Measurements from ENCODE around the gene SLIT1. TPM values are rescaled to one million over a fixed set of nuclear protein-coding genes. Genes with fewer than 3 reads are reported as not detected.

The SLIT1 gene
- total RNA-seq, 4 donors from 2014 or later = 0.10 to 0.13 TPM; not detected in 2

DNA sequence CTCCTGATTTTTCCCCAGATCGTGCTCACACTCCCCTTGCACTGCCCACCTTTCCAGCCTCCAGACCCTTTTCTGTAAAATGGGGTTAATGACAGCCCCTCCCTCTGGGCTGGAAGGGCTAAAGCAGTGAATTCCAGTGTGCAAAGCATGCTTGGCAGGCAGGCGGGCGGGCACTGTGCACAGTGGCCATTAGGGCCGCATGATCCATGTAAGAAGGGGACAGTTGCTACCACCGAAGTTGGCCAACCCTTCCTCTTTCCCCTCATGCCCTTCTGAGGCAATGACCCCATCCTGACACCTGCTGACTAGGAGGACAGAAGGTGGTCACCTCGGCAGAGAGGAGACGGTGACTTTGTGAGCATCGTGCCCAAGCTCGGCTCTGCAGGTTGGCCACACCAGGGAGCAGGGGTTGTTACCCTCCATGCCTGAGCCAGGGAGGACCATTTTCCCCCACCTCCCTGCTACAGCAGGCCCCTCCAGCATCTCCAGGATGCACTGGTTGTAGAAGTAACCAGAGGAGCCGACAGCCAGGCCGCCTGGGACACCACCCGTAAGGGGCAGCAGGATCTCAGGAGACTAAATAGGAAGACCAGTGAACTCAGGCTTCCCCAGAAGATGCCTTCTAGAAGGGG, 166.4 kb downstream of the SLIT1 start:
- in situ Hi-C loops (cut with MboI; ENCODE audit: low sequenced_read_pairs in 4 of 4) = no loop called here
- no peak for ATAC-seq
- Histone ChIP-seq H3K27ac (peak overlapping the region in 2 of 4 donors; percentile 92 to 96), H3K4me1 (peaks cover 38 to 40% of the 10 kb centered on the region in 2 donors), H3K4me3 (no peak overlapping the region), H3K9me3 (no peaks in the 10 kb centered on the region), H3K27me3 (no peaks in the 10 kb centered on the region), H3K36me3 (no peaks in the 10 kb centered on the region)
- TF ChIP-seq, protein P1, sequence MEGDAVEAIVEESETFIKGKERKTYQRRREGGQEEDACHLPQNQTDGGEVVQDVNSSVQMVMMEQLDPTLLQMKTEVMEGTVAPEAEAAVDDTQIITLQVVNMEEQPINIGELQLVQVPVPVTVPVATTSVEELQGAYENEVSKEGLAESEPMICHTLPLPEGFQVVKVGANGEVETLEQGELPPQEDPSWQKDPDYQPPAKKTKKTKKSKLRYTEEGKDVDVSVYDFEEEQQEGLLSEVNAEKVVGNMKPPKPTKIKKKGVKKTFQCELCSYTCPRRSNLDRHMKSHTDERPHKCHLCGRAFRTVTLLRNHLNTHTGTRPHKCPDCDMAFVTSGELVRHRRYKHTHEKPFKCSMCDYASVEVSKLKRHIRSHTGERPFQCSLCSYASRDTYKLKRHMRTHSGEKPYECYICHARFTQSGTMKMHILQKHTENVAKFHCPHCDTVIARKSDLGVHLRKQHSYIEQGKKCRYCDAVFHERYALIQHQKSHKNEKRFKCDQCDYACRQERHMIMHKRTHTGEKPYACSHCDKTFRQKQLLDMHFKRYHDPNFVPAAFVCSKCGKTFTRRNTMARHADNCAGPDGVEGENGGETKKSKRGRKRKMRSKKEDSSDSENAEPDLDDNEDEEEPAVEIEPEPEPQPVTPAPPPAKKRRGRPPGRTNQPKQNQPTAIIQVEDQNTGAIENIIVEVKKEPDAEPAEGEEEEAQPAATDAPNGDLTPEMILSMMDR (IDR thresholded peaks at IDR 0.05 in 4 of 5, conservative IDR thresholded peaks at IDR 0.05 in 1 of 5) = no peak
- no peak for TF ChIP-seq POLR2A (IDR thresholded peaks at IDR 0.05)
- DNase-seq = no peak
- intact Hi-C loops (cut with DNase I; ENCODE audit: low total_unique reads) = no loop called here

DNA sequence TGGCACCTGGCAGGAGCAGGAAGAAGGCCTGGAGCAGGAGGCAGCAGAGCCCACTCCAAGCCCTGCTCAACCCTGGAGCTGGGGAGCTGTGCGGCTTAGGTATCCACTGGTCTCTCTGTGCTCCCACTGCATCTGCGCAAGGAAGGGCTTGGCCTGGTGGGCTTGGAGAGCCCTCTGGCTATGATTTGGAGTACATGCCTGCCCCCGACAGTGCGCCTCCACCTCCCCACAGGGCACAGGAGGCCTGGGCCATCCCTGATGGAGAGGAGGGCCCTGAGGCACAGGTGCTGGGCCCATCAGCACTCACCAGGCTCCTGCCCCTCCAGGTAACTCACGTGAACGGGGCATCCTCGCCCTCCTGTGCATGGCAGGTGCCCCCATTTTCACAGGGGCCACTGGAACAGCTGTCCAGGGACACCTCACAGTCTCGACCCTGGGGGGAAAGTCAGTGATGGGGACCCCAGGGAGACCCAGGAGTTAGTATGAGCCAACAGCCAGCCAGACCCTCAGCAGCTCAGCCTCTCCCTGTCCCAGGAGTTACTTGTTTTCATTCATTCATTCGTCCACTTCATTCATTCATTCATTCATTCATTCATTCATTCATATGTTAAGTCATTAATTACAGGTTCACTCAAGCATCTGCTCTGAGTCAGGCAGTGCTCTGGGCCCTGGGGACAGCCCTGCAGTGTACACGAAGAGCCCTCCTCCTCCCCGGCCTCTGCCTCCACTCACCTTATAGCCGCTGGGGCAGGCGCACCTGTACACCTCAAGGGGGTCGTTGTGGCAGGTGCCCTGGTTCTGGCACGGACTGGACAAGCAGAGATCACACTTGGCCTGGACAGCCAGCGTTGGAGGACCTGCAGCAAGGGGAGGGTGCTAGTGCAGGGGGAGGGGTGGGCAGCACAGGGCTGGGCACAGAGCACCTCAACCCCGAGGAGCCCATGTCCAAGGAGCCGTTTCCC, 167.2 kb downstream of the SLIT1 start:
- Histone ChIP-seq H3K4me1 (peaks cover 30 to 32% of the 10 kb centered on the region in 2 donors), H3K4me3 (no peak overlapping the region), H3K9me3 (no peaks in the 10 kb centered on the region), H3K27me3 (no peaks in the 10 kb centered on the region), H3K27ac (no peak overlapping the region), H3K36me3 (no peaks in the 10 kb centered on the region)
- no peak for TF ChIP-seq POLR2A (IDR thresholded peaks at IDR 0.05)
- TF ChIP-seq, protein P1 (IDR thresholded peaks at IDR 0.05 in 4 of 5, conservative IDR thresholded peaks at IDR 0.05 in 1 of 5) = no peak
- in situ Hi-C loops (cut with MboI; ENCODE audit: low sequenced_read_pairs in 4 of 4) = no loop called here
- DNase-seq (no peak), ATAC-seq (no peak)
- intact Hi-C loops (cut with DNase I; ENCODE audit: low total_unique reads) = no loop called here

DNA sequence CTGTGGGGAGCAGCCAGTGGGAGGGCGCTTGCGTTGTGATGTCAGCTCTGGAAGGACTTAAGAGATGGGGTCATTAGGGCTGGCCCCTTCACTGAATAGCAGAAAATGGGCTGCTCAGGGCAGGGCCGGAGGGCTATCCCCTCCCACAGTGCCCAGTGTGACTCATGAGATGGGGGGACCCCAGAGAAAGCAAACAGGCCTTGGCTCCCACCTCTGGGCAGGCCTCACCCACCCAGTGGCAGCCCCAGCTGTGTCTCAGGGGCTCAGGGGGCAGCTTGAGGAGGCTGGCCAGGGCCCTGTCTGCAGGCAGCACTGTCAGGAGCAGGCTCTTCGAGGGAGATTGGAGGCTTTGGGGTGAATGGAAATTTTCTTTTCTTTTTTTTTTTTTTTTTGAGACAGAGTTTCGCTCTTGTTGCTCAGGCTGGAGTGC, 168.3 kb downstream of the SLIT1 start:
- TF ChIP-seq POLR2A (IDR thresholded peaks at IDR 0.05) = no peak
- TF ChIP-seq, protein P1 (IDR thresholded peaks at IDR 0.05 in 4 of 5, conservative IDR thresholded peaks at IDR 0.05 in 1 of 5) = no peak
- no peak for ATAC-seq
- no peaks in the 10 kb centered on the region for H3K9me3 ChIP-seq
- DNase-seq = no peak
- intact Hi-C loops (cut with DNase I; ENCODE audit: low total_unique reads) = no loop called here
- in situ Hi-C loops (cut with MboI; ENCODE audit: low sequenced_read_pairs in 4 of 4) = no loop called here
- H3K27ac ChIP-seq = no peak overlapping the region
- H3K4me3 ChIP-seq = no peak overlapping the region
- H3K27me3 ChIP-seq = no peaks in the 10 kb centered on the region
- H3K36me3 ChIP-seq = no peaks in the 10 kb centered on the region
- H3K4me1 ChIP-seq = peaks cover 29 to 31% of the 10 kb centered on the region in 2 donors

DNA sequence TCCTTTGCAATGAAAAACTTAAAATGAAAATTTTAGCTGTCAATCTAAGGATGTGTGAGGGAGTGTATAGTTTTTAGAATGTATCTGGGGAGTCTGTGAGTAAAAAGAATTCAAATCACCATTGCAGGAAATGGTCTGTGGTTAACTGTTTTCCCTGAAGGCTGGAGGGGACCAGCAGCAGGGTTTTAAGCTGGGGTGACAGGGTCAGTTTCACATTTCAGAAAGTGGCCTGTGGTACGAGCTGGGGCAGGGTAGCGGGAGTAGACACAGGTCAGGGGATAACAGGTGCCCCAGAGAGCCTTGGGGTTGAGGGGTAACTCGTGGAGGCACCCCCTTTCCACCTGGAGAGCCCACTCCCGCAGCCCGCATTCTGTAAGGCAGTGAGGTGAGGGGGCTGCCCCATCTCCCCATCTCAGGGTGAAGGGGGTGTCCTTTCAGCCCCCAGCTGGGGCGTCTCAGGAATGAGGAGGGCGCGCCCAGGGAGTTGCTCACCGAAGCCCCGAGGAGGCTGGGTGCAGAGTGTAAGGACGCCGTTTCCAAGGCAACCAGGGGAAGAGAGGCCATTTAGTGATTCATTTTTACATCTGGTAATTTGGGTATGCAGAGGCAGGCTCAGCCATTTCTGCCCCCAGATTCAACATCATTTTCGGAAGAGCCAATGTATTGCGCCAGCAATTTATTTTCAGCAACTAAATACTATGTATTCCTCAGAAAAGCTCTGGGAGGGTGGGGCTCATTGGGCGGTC, 168.9 kb downstream of the SLIT1 start:
- in situ Hi-C loops (cut with MboI; ENCODE audit: low sequenced_read_pairs in 4 of 4) (no loop called here), intact Hi-C loops (cut with DNase I; ENCODE audit: low total_unique reads) (no loop called here)

More for the DNA sequence above, 168.9 kb downstream of the SLIT1 start:
- no peaks in the 10 kb centered on the region for H3K36me3 ChIP-seq
- H3K9me3 ChIP-seq = no peaks in the 10 kb centered on the region
- DNase-seq = no peak
- H3K4me1 ChIP-seq = peaks cover 29 to 31% of the 10 kb centered on the region in 2 donors
- no peaks in the 10 kb centered on the region for H3K27me3 ChIP-seq
- no peak overlapping the region for H3K27ac ChIP-seq
- TF ChIP-seq POLR2A (IDR thresholded peaks at IDR 0.05) = no peak
- TF ChIP-seq, protein P1 (IDR thresholded peaks at IDR 0.05 in 4 of 5, conservative IDR thresholded peaks at IDR 0.05 in 1 of 5) = no peak
- no peak for ATAC-seq
- H3K4me3 ChIP-seq = no peak overlapping the region
